Measurements from ENCODE around the gene SLCO3A1.

The SLCO3A1 gene

DNA sequence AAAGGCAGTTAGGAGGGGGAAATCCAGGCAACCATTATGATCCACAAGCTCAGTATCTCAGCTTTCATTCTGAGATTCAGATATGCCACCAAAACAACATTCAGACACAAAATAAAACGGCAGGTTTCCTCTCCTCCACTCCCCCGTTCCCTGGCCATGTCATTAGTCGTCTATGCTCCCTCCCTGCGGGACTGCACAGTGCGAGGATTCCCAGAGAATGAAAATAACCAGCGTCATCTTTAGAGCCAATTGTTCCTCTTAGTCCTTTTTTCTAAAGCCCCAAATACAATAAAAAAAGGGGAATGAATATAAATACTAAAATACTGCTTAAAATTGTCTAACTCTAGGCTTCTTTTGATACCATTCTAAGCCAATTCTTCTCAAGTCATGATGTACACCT lies 7.8 kb upstream of the SLCO3A1 start:
- Histone ChIP-seq H3K36me3 (ENCODE audit: insufficient read depth, low read length) (no peaks in the 10 kb centered on the region), H3K9me3 (ENCODE audit: insufficient read depth, low read depth, low read length) (no peaks in the 10 kb centered on the region), H3K4me3 (ENCODE audit: low read length) (no peak overlapping the region), H3K9ac (ENCODE audit: low read depth, low read length) (no peak overlapping the region), H3K27me3 (ENCODE audit: insufficient read depth, low read length) (no peaks in the 10 kb centered on the region), H3K27ac (ENCODE audit: low read depth, low read length) (no peak overlapping the region), H3K4me1 (ENCODE audit: insufficient read depth, low read length) (no peaks in the 10 kb centered on the region)
- whole genome bisulfite sequencing: 82% methylated on average over 6 of the region's 6 CpGs

DNA sequence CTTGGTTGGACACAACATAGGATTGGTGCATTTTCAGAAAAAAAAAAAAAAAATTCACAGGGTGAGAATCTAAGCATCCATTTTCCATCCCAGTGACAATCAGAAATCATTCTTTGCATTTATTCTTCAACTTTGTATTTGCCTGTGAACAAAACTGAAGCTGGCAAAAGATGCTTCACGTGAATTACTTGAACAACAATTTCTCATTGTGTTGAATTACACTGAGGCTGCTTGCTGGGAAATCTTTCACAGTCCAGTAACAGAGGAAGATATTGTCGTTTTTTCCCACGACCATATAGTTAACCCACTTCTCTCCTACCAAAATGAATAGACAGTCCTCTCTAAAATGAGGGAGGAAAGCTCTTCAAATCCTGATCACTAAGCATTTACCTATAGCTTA lies 4.3 kb upstream of the SLCO3A1 start:
- no peaks in the 10 kb centered on the region for H3K9me3 ChIP-seq (ENCODE audit: insufficient read depth, low read depth, low read length)
- H3K27me3 ChIP-seq (ENCODE audit: insufficient read depth, low read length): peaks cover 5% of the 10 kb centered on the region
- WGBS: 93% methylated on average over 3 of the region's 3 CpGs
- H3K4me1 ChIP-seq (ENCODE audit: insufficient read depth, low read length): peaks cover 10% of the 10 kb centered on the region
- H3K9ac ChIP-seq (ENCODE audit: low read depth, low read length): no peak overlapping the region
- H3K4me3 ChIP-seq (ENCODE audit: low read length): no peak overlapping the region
- H3K36me3 ChIP-seq (ENCODE audit: insufficient read depth, low read length): no peaks in the 10 kb centered on the region
- H3K27ac ChIP-seq (ENCODE audit: low read depth, low read length): no peak overlapping the region

DNA sequence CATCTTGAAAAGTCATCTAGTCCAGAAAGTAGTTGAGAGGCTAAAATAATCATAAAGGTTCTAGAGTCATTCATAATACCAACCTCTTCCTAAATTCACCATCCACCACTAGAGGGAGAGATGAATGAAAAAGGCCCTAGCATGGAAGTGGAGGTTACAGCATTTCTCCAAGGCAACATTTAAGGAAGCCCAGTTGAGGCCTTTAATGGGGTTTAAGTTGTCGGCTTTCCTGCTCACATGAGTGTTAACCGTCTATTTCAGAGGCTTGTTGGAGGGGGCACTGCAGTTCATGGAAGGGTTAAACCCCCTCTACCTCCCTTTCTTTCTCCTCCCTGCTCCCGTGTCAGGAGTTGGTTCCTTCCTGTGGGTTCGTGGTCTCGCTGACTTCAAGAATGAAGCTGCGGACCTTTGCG lies 3.8 kb upstream of the SLCO3A1 start:
- 96% methylated on average over 7 of the region's 7 CpGs for WGBS
- H3K27me3 ChIP-seq (ENCODE audit: insufficient read depth, low read length): peaks cover 10% of the 10 kb centered on the region
- no peak overlapping the region for H3K4me3 ChIP-seq (ENCODE audit: low read length)
- no peak overlapping the region for H3K27ac ChIP-seq (ENCODE audit: low read depth, low read length)
- H3K4me1 ChIP-seq (ENCODE audit: insufficient read depth, low read length): peaks cover 14% of the 10 kb centered on the region
- H3K36me3 ChIP-seq (ENCODE audit: insufficient read depth, low read length): no peaks in the 10 kb centered on the region
- no peaks in the 10 kb centered on the region for H3K9me3 ChIP-seq (ENCODE audit: insufficient read depth, low read depth, low read length)
- H3K9ac ChIP-seq (ENCODE audit: low read depth, low read length): no peak overlapping the region

DNA sequence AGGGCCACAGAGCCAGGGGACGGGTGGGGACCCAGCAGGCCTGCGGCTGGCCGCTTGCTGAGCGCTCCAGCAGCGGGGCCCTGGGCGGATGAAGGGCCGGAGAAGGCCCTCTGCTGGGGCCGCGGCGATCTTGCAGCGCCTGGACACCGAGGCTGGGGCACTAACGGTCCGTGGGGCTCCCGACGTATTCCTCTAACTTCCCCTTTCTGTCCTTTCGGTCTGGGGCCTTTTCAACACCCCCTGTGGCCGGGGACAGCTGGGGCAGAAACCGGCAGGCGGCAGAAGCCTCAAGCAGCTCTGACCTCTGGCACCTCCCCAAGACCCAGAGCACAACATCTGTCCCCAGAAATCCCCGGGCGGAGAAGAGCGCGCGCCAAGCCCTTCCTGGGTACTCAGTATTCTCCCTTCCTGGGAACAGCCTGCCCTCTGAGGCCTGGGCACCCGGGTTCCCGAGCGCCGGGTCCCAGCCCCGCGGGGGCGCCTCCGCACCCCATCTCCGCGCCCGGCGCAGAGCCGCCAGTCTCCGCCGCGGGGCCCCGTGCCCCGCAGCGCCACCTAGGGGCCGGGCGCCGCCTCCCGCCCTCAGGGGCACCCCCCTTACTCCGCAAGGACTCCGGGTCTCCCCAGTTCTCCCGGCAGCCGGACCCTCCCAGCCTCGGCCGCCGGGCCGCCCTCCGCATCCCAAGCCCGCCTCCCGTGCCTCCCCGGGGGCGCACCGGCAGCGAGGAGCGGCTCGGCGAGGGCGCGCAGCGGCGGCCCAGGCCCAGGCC lies 582 bp upstream of the SLCO3A1 start:
- H3K27me3 ChIP-seq (ENCODE audit: insufficient read depth, low read length): peaks cover 21% of the 10 kb centered on the region
- no peaks in the 10 kb centered on the region for H3K9me3 ChIP-seq (ENCODE audit: insufficient read depth, low read depth, low read length)
- H3K4me1 ChIP-seq (ENCODE audit: insufficient read depth, low read length): peaks cover 32% of the 10 kb centered on the region
- H3K36me3 ChIP-seq (ENCODE audit: insufficient read depth, low read length): no peaks in the 10 kb centered on the region
- under 1% methylated on average over 70 of the region's 70 CpGs for WGBS
- peak overlapping the region; percentile 82 for H3K4me3 ChIP-seq (ENCODE audit: low read length)
- no peak overlapping the region for H3K27ac ChIP-seq (ENCODE audit: low read depth, low read length)
- peak overlapping the region; percentile 80 for H3K9ac ChIP-seq (ENCODE audit: low read depth, low read length)

DNA sequence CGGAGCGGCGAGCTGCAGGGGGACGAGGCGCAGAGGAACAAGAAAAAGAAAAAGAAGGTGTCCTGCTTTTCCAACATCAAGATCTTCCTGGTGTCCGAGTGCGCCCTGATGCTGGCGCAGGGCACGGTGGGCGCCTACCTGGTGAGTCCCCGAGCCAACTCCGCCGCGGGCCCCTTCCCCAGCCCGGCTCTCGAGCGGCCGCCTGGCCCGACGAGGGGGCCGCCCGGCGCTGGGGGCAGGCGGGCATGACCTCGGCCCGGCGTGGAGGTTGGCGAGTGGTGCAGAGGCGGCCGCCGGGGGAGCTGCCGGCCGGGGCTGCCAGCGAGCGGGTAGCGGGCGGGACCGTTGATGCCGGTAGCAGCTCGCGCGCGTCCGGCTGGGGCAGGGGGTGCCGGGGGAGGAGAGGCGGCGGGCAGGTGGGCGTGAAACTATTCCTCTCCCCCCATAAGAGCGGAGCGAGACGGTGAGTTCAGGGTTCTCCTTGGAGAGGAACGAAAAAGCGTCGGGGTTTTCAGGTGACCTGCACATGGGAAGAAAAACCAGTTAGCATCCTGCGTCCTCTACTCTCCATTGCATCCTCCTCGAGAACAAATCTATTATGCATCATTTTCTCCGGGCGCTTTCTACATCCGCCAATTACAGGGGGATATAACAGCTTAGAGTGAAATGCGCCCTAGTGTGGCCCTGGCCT lies 585 bp downstream of the SLCO3A1 start:
- Histone ChIP-seq H3K27ac (ENCODE audit: low read depth, low read length) (no peak overlapping the region), H3K4me3 (ENCODE audit: low read length) (peak overlapping the region; percentile 82), H3K9ac (ENCODE audit: low read depth, low read length) (peak overlapping the region; percentile 60), H3K36me3 (ENCODE audit: insufficient read depth, low read length) (no peaks in the 10 kb centered on the region), H3K27me3 (ENCODE audit: insufficient read depth, low read length) (peaks cover 21% of the 10 kb centered on the region), H3K9me3 (ENCODE audit: insufficient read depth, low read depth, low read length) (no peaks in the 10 kb centered on the region), H3K4me1 (ENCODE audit: insufficient read depth, low read length) (peaks cover 32% of the 10 kb centered on the region)
- 1% methylated on average over 59 of the region's 60 CpGs for WGBS

DNA sequence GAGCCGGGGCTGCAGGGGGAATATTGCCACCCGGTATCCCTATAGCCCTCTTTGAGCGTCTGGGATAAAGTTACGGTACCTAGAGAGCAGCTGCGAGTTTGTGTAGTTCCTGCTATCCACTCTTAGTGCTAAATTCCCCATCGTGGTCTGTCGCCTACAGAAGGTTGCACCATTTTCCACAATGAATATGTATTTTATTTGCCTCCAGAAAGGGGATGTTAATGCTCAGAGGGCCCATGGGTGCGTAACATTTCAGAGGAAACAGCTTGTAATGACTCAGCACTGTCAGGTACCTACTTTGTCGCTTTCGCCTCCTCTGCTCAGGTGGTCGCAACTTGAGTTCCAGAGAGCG lies 1.1 kb downstream of the SLCO3A1 start:
- Histone ChIP-seq H3K27me3 (ENCODE audit: insufficient read depth, low read length) (peaks cover 21% of the 10 kb centered on the region), H3K9ac (ENCODE audit: low read depth, low read length) (peak overlapping the region; percentile 6; the same call in 1 of the 2 replicates), H3K4me1 (ENCODE audit: insufficient read depth, low read length) (peaks cover 32% of the 10 kb centered on the region), H3K4me3 (ENCODE audit: low read length) (peak overlapping the region; percentile 82), H3K9me3 (ENCODE audit: insufficient read depth, low read depth, low read length) (no peaks in the 10 kb centered on the region), H3K36me3 (ENCODE audit: insufficient read depth, low read length) (no peaks in the 10 kb centered on the region), H3K27ac (ENCODE audit: low read depth, low read length) (no peak overlapping the region)
- WGBS: 39% methylated on average over 12 of the region's 12 CpGs

DNA sequence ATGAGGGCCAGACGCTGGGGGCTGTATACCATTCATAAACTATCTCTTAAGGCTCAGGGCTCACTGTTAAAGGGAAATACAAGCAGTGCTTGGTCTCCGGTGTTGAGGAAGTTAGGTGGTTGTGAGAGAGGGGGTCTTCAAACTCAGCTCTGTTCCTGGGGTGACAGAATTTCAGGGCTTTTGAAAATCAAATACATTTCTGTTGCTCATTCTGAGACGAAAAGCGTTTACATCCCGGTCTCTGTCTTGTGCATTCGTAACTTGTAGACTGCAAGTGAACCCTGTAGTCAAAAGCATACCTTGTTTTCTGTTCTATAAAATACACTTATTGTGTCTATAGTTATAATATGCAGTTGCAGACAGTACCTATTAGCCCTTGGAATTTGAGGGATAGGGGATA lies 1.7 kb downstream of the SLCO3A1 start:
- H3K27ac ChIP-seq (ENCODE audit: low read depth, low read length): no peak overlapping the region
- peaks cover 32% of the 10 kb centered on the region for H3K4me1 ChIP-seq (ENCODE audit: insufficient read depth, low read length)
- H3K9ac ChIP-seq (ENCODE audit: low read depth, low read length): no peak overlapping the region
- H3K4me3 ChIP-seq (ENCODE audit: low read length): peak overlapping the region; percentile 82; the same call in 1 of the 2 replicates
- no peaks in the 10 kb centered on the region for H3K36me3 ChIP-seq (ENCODE audit: insufficient read depth, low read length)
- WGBS: 85% methylated on average over 6 of the region's 6 CpGs
- H3K27me3 ChIP-seq (ENCODE audit: insufficient read depth, low read length): peaks cover 21% of the 10 kb centered on the region
- no peaks in the 10 kb centered on the region for H3K9me3 ChIP-seq (ENCODE audit: insufficient read depth, low read depth, low read length)

DNA sequence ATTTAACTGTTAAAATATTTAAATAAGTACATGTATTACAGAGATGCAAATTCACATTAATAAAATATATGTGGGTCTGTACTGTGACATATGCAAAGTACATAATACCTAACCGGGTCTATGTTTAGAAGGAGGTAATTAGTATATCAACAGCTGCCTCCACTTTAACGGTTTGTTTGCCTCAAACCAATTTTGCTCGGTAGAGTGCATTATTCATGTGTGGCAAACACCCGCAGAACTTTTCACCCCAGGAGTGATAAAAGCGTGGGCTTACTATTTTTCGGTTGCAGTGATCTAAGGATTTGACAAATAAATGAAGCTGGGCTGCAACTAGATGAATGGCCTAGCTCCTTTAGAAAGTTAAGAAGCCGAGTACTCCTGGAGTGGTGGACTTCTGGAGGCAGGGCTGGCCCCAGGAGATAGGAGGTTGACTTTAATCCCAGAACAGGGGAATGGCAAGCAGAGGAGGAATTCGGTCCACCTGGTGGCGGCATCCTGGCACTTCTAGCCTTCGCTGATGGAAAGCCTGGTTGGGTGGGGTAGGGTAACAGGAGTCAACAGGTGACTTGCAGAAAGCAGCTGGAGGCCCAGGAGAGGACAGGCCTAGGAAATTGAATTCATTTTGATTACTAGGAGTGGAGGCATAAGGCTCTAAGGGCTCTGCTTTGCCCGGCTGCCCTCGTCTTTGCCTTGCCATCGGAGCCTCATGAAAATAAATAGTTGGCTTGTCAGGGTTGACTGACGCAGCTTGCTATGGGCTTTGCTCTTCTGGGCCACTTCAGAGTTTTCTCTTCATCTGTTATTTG lies 2.4 kb downstream of the SLCO3A1 start:
- H3K4me1 ChIP-seq (ENCODE audit: insufficient read depth, low read length): peaks cover 32% of the 10 kb centered on the region
- H3K4me3 ChIP-seq (ENCODE audit: low read length): no peak overlapping the region
- no peak overlapping the region for H3K27ac ChIP-seq (ENCODE audit: low read depth, low read length)
- H3K9me3 ChIP-seq (ENCODE audit: insufficient read depth, low read depth, low read length): no peaks in the 10 kb centered on the region
- H3K27me3 ChIP-seq (ENCODE audit: insufficient read depth, low read length): peaks cover 21% of the 10 kb centered on the region
- no peaks in the 10 kb centered on the region for H3K36me3 ChIP-seq (ENCODE audit: insufficient read depth, low read length)
- 64% methylated on average over 14 of the region's 14 CpGs for WGBS
- no peak overlapping the region for H3K9ac ChIP-seq (ENCODE audit: low read depth, low read length)

DNA sequence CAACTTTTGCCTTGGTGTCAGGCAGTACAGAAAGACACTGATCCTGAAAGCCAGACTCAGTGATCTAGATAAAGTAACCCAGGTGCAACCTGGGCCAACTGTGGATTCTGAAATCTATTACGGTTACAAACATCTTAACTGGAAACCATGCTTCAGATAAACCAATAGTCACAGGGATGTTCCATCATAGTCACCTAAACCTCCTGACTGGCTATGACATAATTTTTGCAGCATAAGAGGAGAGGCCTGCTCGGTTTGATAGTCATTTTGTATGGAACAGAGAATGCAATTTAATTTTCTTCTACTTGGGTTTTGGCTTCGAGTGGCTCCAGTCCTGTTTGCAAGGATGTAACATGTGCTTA lies 3.7 kb downstream of the SLCO3A1 start:
- H3K9ac ChIP-seq (ENCODE audit: low read depth, low read length): no peak overlapping the region
- peaks cover 21% of the 10 kb centered on the region for H3K27me3 ChIP-seq (ENCODE audit: insufficient read depth, low read length)
- 89% methylated on average over 3 of the region's 3 CpGs for whole genome bisulfite sequencing
- H3K36me3 ChIP-seq (ENCODE audit: insufficient read depth, low read length): no peaks in the 10 kb centered on the region
- no peak overlapping the region for H3K4me3 ChIP-seq (ENCODE audit: low read length)
- H3K9me3 ChIP-seq (ENCODE audit: insufficient read depth, low read depth, low read length): no peaks in the 10 kb centered on the region
- H3K4me1 ChIP-seq (ENCODE audit: insufficient read depth, low read length): peaks cover 25% of the 10 kb centered on the region
- no peak overlapping the region for H3K27ac ChIP-seq (ENCODE audit: low read depth, low read length)

DNA sequence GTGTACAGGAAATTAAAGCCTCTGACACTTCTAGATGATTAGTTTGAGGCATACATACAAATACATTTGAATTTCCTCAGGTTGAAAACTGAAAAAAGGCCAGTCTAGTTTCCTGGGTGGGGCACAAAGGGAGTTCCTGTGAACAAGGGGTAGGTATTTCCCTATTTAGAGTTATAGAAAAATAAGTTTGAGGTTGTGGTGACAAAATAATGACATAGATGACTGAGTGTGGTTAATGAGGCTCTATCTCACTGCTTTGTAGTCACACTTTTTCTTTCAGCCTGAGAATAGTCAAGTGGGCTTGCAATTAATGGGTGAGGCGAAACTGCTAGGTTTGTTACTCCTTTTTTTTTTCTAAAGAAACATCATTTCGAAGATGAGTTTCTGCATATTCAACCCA lies 4.3 kb downstream of the SLCO3A1 start:
- Histone ChIP-seq H3K4me3 (ENCODE audit: low read length) (no peak overlapping the region), H3K9ac (ENCODE audit: low read depth, low read length) (no peak overlapping the region), H3K27me3 (ENCODE audit: insufficient read depth, low read length) (peaks cover 21% of the 10 kb centered on the region), H3K9me3 (ENCODE audit: insufficient read depth, low read depth, low read length) (no peaks in the 10 kb centered on the region), H3K27ac (ENCODE audit: low read depth, low read length) (no peak overlapping the region), H3K4me1 (ENCODE audit: insufficient read depth, low read length) (peaks cover 21% of the 10 kb centered on the region), H3K36me3 (ENCODE audit: insufficient read depth, low read length) (no peaks in the 10 kb centered on the region)
- 88% methylated on average over 2 of the region's 2 CpGs for WGBS

DNA sequence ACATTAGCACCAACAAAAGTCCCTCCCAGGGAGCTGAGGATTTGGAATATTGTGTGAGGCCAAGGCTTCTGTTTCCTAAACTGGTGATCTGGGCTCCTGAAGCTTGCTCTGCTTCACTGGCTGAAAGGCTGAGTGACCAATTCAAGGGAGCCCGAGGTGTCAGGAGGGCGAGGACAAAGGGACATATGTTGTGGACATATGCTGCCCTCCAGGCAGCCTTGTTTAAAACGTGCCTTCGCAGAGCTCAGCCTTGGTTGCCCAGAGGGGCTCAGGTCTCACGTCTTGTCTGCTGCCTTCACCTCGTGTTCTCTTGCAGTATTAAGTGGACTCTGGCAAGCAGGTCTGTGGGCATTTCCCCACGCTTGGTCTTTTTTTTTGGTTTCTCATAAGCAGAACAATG lies 7.0 kb downstream of the SLCO3A1 start:
- no peak overlapping the region for H3K27ac ChIP-seq (ENCODE audit: low read depth, low read length)

More for the DNA sequence above, 7.0 kb downstream of the SLCO3A1 start:
- H3K4me3 ChIP-seq (ENCODE audit: low read length): no peak overlapping the region
- WGBS: 90% methylated on average over 7 of the region's 7 CpGs
- H3K9ac ChIP-seq (ENCODE audit: low read depth, low read length): no peak overlapping the region
- H3K36me3 ChIP-seq (ENCODE audit: insufficient read depth, low read length): no peaks in the 10 kb centered on the region
- H3K4me1 ChIP-seq (ENCODE audit: insufficient read depth, low read length): peaks cover 11% of the 10 kb centered on the region
- no peaks in the 10 kb centered on the region for H3K9me3 ChIP-seq (ENCODE audit: insufficient read depth, low read depth, low read length)
- H3K27me3 ChIP-seq (ENCODE audit: insufficient read depth, low read length): peaks cover 4% of the 10 kb centered on the region
